Upper lobe of right lung (tissue), 1 donor: ENCODE measurements around the gene DAAM2. TPM values are rescaled to one million over a fixed set of nuclear protein-coding genes. Genes with fewer than 3 reads are reported as not detected.

Experiments
- ATAC-seq: fragments of 200-7000 bp; cut with Tn5 transposase; one replicate; pipeline ENCODE4 v1.9.1; 2020; ENCODE audit warnings: mild to moderate bottlenecking, moderate library complexity
- DNase-seq: peaks from one replicate; pipeline ENCODE4 v3.0.0-alpha.2; 2020
- H3K27ac ChIP-seq: fragments of 200-600 bp; one replicate; pipeline ENCODE4 v1.8.0; 2022
- H3K27me3 ChIP-seq: fragments of 200-600 bp; one replicate; pipeline ENCODE4 v1.8.0; 2022; ENCODE audit warnings: mild to moderate bottlenecking
- H3K36me3 ChIP-seq: fragments of 200-600 bp; one replicate; pipeline ENCODE4 v1.8.0; 2022
- H3K4me1 ChIP-seq: fragments of 200-600 bp; one replicate; pipeline ENCODE4 v1.8.0; 2022
- H3K4me3 ChIP-seq: fragments of 200-600 bp; one replicate; pipeline ENCODE4 v1.8.0; 2022; ENCODE audit warnings: mild to moderate bottlenecking
- H3K9me3 ChIP-seq: fragments of 200-600 bp; one replicate; pipeline ENCODE4 v1.8.0; 2022
- intact Hi-C: fragments of 100-400 bp; cut with DNase I; formaldehyde crosslinking; loops from one replicate; pipeline ENCODE4 v1.11.0; 2022
- total RNA-seq: library from RNA; stranded (reverse); fragmentation: NEBNext Ultra II Directional; extraction: Animal tissue kit (Norgen Biotek cat#: 25700); gene quantifications from one replicate; pipeline ENCODE4 v1.2.1, GENCODE V29; 2021
- TF ChIP-seq, protein P1 (sequence below): fragments of 200-600 bp; IDR thresholded peaks from one replicate; pipeline ENCODE4 v1.8.0; 2022; ENCODE audit warnings: antibody characterized with exemption
- donor health status: DM: no; HTN: yes; CAD: no; lungs with severe emphysema.

Gene DAAM2
- total RNA-seq, 1 donor from 2014 or later: 34.6 TPM

DNA sequence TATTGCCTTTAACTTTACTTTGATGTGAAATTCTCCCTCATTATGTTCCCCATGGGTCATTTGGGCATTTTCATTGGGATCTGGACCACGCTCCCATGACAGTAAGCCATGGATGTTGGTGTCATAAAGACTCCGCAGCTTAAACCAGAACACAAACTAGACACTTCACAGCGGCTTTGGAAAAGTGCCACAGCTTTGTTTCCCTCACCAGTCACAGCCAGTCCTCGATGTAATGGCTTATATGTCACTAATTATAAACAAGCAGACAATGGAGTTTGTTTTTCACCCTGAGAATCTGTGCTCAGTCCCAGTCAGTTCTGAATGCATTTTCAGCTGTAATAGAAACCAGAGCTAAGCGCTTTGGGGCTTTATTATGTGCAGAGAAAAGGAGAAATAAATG is 23.2 kb upstream of the DAAM2 start:
- no peak for DNase-seq

DNA sequence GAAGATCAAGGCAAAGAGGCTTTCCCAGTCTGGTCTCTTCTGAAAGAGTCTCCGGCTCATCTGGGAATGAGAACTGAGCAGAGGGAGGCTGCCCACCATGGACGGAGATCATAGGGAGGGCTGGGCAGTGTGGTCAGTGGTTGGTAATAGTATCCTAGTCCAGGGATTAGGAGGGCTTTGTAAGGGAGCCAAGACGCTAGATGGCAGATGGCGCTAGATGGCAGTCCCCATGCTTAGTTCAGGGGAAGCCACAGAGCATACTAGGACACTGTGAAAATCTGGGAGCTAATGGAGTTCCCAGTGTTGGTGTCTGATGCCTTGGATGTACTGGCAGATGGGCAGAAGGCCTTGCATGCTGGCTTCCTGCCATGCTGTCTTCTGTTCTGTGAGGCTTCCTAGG is 21.7 kb upstream of the DAAM2 start:
- H3K27ac ChIP-seq: no peak overlapping the region
- DNase-seq: no peak
- TF ChIP-seq, protein P1, sequence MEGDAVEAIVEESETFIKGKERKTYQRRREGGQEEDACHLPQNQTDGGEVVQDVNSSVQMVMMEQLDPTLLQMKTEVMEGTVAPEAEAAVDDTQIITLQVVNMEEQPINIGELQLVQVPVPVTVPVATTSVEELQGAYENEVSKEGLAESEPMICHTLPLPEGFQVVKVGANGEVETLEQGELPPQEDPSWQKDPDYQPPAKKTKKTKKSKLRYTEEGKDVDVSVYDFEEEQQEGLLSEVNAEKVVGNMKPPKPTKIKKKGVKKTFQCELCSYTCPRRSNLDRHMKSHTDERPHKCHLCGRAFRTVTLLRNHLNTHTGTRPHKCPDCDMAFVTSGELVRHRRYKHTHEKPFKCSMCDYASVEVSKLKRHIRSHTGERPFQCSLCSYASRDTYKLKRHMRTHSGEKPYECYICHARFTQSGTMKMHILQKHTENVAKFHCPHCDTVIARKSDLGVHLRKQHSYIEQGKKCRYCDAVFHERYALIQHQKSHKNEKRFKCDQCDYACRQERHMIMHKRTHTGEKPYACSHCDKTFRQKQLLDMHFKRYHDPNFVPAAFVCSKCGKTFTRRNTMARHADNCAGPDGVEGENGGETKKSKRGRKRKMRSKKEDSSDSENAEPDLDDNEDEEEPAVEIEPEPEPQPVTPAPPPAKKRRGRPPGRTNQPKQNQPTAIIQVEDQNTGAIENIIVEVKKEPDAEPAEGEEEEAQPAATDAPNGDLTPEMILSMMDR: no peak
- H3K36me3 ChIP-seq: no peaks in the 10 kb centered on the region
- intact Hi-C loops: no loop called here
- ATAC-seq: no peak
- no peaks in the 10 kb centered on the region for H3K27me3 ChIP-seq
- no peak overlapping the region for H3K4me3 ChIP-seq
- no peaks in the 10 kb centered on the region for H3K4me1 ChIP-seq
- H3K9me3 ChIP-seq: no peaks in the 10 kb centered on the region

More for the DNA sequence above, 23.2 kb upstream of the DAAM2 start:
- TF ChIP-seq, protein P1: no peak
- intact Hi-C loops: no loop called here
- no peaks in the 10 kb centered on the region for H3K36me3 ChIP-seq
- H3K4me1 ChIP-seq: no peaks in the 10 kb centered on the region
- no peak overlapping the region for H3K27ac ChIP-seq
- H3K27me3 ChIP-seq: no peaks in the 10 kb centered on the region
- no peak overlapping the region for H3K4me3 ChIP-seq
- no peak for ATAC-seq
- H3K9me3 ChIP-seq: no peaks in the 10 kb centered on the region

DNA sequence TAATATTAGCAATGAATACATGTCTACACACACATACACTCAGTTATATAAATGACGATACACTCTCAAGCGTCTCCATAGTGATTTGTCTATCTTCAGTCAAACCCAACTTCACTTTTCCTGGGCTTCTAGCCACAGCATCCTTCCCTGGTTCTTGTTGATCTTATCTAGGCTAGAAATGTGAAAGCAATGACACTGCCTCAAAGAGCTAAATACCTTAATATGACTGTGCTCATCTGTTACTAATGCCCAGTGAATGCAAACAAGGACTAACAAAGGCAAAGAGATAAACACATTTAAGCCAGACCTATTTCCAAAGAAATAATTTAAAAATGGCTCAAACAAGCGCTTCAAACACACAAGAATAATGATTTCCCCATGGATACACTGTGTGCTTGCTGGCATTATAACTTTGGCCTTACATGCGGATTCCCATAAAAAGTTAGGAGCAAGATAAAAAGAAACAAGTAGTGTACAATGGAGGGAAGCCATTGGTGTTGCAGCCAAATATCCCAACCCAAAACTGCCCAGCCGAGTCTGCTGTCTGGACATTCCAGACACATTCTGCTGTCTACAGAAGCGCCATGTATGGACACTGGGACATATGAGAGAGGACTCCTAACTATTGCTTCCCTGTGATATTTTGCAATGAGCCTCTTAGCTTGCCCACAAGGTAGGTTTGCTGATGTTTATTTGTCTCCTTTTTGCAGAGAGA is 19.5 kb upstream of the DAAM2 start:
- Histone ChIP-seq H3K27ac (no peak overlapping the region), H3K27me3 (no peaks in the 10 kb centered on the region), H3K4me1 (no peaks in the 10 kb centered on the region), H3K4me3 (no peak overlapping the region), H3K9me3 (no peaks in the 10 kb centered on the region), H3K36me3 (no peaks in the 10 kb centered on the region)
- intact Hi-C loops: no loop called here
- no peak for ATAC-seq
- DNase-seq: no peak
- TF ChIP-seq, protein P1: no peak

DNA sequence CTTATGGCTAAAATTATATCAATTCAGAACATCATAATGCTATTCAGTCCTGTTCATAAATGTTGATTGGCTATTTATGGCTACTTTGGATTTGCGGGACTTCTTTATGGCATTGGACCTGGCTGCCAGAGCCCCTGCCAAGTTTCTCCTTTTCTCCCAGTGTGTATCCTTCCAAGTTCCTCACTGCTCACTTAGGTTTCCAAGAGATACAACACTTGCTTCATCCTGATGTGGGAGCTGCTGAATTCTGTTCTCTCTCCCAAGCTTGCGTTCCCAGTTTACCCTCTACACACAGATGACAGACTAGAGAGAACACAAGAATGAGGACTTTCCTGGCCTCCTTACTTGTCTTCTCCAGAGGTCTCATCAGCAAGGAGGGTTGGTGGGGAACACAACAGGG is 18.4 kb upstream of the DAAM2 start:
- no peaks in the 10 kb centered on the region for H3K36me3 ChIP-seq
- H3K27me3 ChIP-seq: no peaks in the 10 kb centered on the region
- no peak for DNase-seq
- H3K9me3 ChIP-seq: no peaks in the 10 kb centered on the region
- TF ChIP-seq, protein P1: no peak
- no peaks in the 10 kb centered on the region for H3K4me1 ChIP-seq
- no peak overlapping the region for H3K4me3 ChIP-seq
- ATAC-seq: no peak
- no peak overlapping the region for H3K27ac ChIP-seq
- intact Hi-C loops: no loop called here

DNA sequence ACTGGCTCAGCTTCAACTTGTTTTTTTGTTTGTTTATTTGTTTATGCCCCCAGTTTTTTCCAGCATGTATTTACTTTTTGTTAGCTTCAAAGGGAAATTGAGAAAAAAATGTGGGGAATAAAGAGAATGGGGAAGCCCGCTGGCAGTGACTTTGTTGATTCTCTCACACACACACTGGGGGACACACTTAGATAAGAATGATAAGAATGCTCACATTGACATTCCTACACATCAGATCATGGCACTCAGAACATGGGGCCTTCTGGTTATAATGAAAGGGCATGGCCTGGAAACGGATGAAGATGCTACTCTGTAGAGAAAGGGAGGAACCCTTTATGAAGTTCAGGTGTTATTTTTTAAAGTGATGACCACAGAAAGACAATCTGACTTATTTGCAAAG is 15.6 kb upstream of the DAAM2 start:
- no peaks in the 10 kb centered on the region for H3K27me3 ChIP-seq
- no peaks in the 10 kb centered on the region for H3K36me3 ChIP-seq
- no peaks in the 10 kb centered on the region for H3K9me3 ChIP-seq
- H3K27ac ChIP-seq: no peak overlapping the region
- DNase-seq (no peak), ATAC-seq (no peak)
- no peaks in the 10 kb centered on the region for H3K4me1 ChIP-seq
- TF ChIP-seq, protein P1: no peak
- H3K4me3 ChIP-seq: no peak overlapping the region
- intact Hi-C loops: no loop called here

DNA sequence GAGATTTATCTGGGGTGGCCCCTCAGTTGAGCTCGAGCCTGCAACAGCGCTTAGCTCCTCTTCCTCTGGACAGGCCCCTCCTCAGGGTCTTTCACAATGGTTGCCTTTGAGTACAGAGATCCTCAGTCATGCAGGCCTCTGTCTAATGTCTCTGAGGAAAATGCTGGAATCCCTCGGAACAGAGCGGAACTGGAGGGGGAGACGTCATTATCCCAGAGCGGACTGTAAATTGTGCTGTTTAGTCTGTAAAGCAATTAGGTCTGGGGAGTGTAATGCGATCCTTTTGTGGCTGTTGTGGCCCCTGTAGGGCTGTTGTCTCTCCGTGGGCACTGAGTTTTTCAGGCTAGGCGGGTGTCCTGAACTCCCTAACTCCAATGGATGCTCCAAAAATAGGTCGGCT is 15.0 kb upstream of the DAAM2 start:
- Histone ChIP-seq H3K36me3 (no peaks in the 10 kb centered on the region), H3K27me3 (no peaks in the 10 kb centered on the region), H3K4me3 (no peak overlapping the region), H3K4me1 (no peaks in the 10 kb centered on the region), H3K9me3 (no peaks in the 10 kb centered on the region), H3K27ac (no peak overlapping the region)
- no peak for DNase-seq
- ATAC-seq: no peak
- intact Hi-C loops: no loop called here
- TF ChIP-seq, protein P1: no peak
